HCT116 (cell line): ENCODE results near the gene CTNND2.

Experiments
- CTCF ChIP-seq, 3 experiments: fragments of 200-600 bp in 1 of 3; sonication (generic) in 1 of 3; IDR thresholded peaks in 2 of 3; conservative IDR thresholded peaks in 1 of 3; 2 replicates each; pipeline ENCODE4 v1.5.1; 2012 to 2017; ENCODE audit warnings: low read depth in 2 of 3, low read length in 2 of 3, antibody characterized with exemption in 1 of 3, borderline replicate concordance in 1 of 3, control low read depth in 1 of 3, mild to moderate bottlenecking in 1 of 3, mixed read lengths in 1 of 3, mixed run types in 1 of 3, moderate library complexity in 1 of 3; ENCODE audit not compliant: insufficient read depth in 1 of 3
- REST ChIP-seq: IDR thresholded peaks from 2 replicates; pipeline ENCODE4 v1.6.1; 2012; ENCODE audit warnings: low read depth
- YY1 ChIP-seq: IDR thresholded peaks from 2 replicates; pipeline ENCODE4 v1.6.1; 2011; ENCODE audit warnings: low read length, low read depth, moderate library complexity, mild to moderate bottlenecking; ENCODE audit not compliant: insufficient replicate concordance; ENCODE audit errors: extremely low read depth

- TF ChIP-seq CTCF (IDR thresholded peaks at IDR 0.05 in 2 of 3, conservative IDR thresholded peaks at IDR 0.05 in 1 of 3; ENCODE audit: borderline replicate concordance in 1 of 3, insufficient read depth in 1 of 3, low read depth in 2 of 3, low read length in 2 of 3) (no peak), YY1 (no peak), REST (no peak)
Measured at GRCh38 chr5:11378461-11378860, 525.8 kb downstream of the CTNND2 start.
